Ishikawa (cell line): ENCODE measurements around the gene PRKAG1.

Experiments used
- CEBPB ChIP-seq: IDR thresholded peaks from 2 replicates; pipeline ENCODE4 v1.6.1; 2012
- NFIC ChIP-seq: IDR thresholded peaks from 2 replicates; pipeline ENCODE4 v1.6.1; 2012
- RAD21 ChIP-seq: IDR thresholded peaks from 2 replicates; pipeline ENCODE4 v1.6.1; 2012; ENCODE audit warnings: low read depth
- TEAD4 ChIP-seq: IDR thresholded peaks from 2 replicates; pipeline ENCODE4 v1.6.1; 2012
- YY1 ChIP-seq: IDR thresholded peaks from 2 replicates; pipeline ENCODE4 v1.6.1; 2012; ENCODE audit warnings: low read depth
- TF ChIP-seq, protein P1 (sequence below): IDR thresholded peaks from 2 replicates; pipeline ENCODE4 v1.6.1; 2012

- TF ChIP-seq YY1 (no peak), TEAD4 (no peak), RAD21 (no peak), CEBPB (no peak), NFIC (no peak)
- TF ChIP-seq, protein P1, sequence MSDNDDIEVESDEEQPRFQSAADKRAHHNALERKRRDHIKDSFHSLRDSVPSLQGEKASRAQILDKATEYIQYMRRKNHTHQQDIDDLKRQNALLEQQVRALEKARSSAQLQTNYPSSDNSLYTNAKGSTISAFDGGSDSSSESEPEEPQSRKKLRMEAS = no peak
Observed at GRCh38 chr12:49028666-49029275, 10.2 kb upstream of the PRKAG1 start.
